Measurements from ENCODE around the gene SORBS2. TPM values are rescaled to one million over a fixed set of nuclear protein-coding genes. Genes with fewer than 3 reads are reported as not detected.
A peak's percentile ranks its signal among the peaks of the same experiment; 100 is the strongest.
"Not testable (repeated sequence)": the region's sequence is repeated elsewhere in the genome, so short reads cannot be mapped to it uniquely, and the experiment has no call there.

Gene SORBS2
- total RNA-seq (2014; rRNA removed; shearing (Covaris generic)): 0.52 and 3.6 TPM in 2 replicates

GRCh38 chr4:185811509-185812364 is at the start of gene SORBS2:
Gene SORBS2 (minus strand): TSS chr4:185812194. CDS start chr4:185690571, 121,623 bp downstream.
- DNase-seq (ENCODE audit: low read depth): peak; percentile 62

GRCh38 chr4:185859111-185859510 is 47.1 kb upstream of the SORBS2 start:
- DNase-seq (ENCODE audit: low read depth): no peak

GRCh38 chr4:185857561-185857960 is 45.6 kb upstream of the SORBS2 start:
- not testable (repeated sequence) for DNase-seq (ENCODE audit: low read depth)

- no peak for DNase-seq (ENCODE audit: low read depth)
Measured at GRCh38 chr4:185853841-185854240, 41.8 kb upstream of the SORBS2 start.

- DNase-seq (ENCODE audit: low read depth): no peak
Measured at GRCh38 chr4:185852961-185853360, 41.0 kb upstream of the SORBS2 start.

GRCh38 chr4:185849664-185850550 is 37.9 kb upstream of the SORBS2 start:
- no peak for DNase-seq (ENCODE audit: low read depth)

GRCh38 chr4:185847352-185848097 is 35.5 kb upstream of the SORBS2 start:
- DNase-seq (ENCODE audit: low read depth): no peak

GRCh38 chr4:185846505-185847150 is 34.6 kb upstream of the SORBS2 start:
- no peak for DNase-seq (ENCODE audit: low read depth)

- DNase-seq (ENCODE audit: low read depth): no peak
Measured at GRCh38 chr4:185845966-185846365, 34.0 kb upstream of the SORBS2 start.

- no peak for DNase-seq (ENCODE audit: low read depth)
Measured at GRCh38 chr4:185841451-185841850, 29.5 kb upstream of the SORBS2 start.

GRCh38 chr4:185840953-185841352 is 29.0 kb upstream of the SORBS2 start:
- DNase-seq (ENCODE audit: low read depth): no peak

- no peak for DNase-seq (ENCODE audit: low read depth)
Measured at GRCh38 chr4:185840201-185840600, 28.2 kb upstream of the SORBS2 start.

- no peak for DNase-seq (ENCODE audit: low read depth)
Measured at GRCh38 chr4:185839770-185840169, 27.8 kb upstream of the SORBS2 start.

- peak; percentile 96 for DNase-seq (ENCODE audit: low read depth)
Measured at GRCh38 chr4:185839194-185839712, 27.3 kb upstream of the SORBS2 start.

- DNase-seq (ENCODE audit: low read depth): no peak
Measured at GRCh38 chr4:185838514-185839193, 26.7 kb upstream of the SORBS2 start.

- DNase-seq (ENCODE audit: low read depth): no peak
Measured at GRCh38 chr4:185838104-185838452, 26.1 kb upstream of the SORBS2 start.

- DNase-seq (ENCODE audit: low read depth): no peak
Measured at GRCh38 chr4:185837415-185838103, 25.6 kb upstream of the SORBS2 start.

GRCh38 chr4:185836241-185837084 is 24.5 kb upstream of the SORBS2 start:
- no peak for DNase-seq (ENCODE audit: low read depth)

GRCh38 chr4:185835814-185836213 is 23.8 kb upstream of the SORBS2 start:
- no peak for DNase-seq (ENCODE audit: low read depth)
